GM19468 (cell line): Measurements from ENCODE around the gene FUT8.

ENCODE experiments used
- ATAC-seq: cut with Tn5 transposase; IDR thresholded peaks from one replicate; pipeline ENCODE4 v1.9.1; 2021; ENCODE audit warnings: mild to moderate bottlenecking, moderate library complexity, moderate number of reproducible peaks; ENCODE audit not compliant: unreplicated experiment; ENCODE audit errors: extremely low read depth

Gene FUT8

DNA sequence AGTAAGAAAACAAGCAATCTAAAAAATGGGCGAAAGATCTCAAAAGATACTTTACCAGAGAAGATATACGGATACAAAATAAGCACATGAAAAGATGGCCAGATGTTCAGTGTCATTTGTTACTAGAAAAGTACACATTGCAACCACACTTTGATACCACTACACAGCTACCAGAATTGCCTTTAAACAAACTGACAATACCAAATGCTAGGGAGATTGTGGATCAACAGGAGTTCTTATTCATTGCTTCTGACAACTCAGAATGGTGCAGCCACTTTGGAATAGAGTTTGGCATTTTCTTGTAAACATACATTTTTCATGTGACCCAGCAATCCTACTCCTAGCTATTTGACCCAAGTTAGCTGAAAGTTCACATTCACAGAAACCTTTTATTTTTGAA lies 136.3 kb downstream of the FUT8 start:
- ATAC-seq = no peak

DNA sequence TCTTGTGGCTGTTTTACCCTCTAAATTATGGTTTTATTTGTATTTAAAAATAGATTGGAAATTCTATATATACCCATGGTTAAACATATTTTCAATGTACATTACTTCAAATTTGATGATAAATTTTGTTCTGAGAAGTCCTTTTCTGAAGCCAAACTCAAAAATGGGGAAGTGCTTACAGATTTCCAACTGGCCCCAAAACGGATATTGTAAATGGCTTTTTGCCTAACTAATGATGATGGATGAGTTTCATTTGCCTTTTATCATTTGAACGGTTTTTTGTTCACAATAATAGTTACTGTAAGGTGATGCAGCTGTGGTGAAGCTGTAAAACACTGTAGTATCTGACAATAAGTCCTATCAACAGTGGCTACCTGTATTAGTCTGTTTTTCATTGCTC lies 136.9 kb downstream of the FUT8 start:
- no peak for ATAC-seq

GRCh38 chr14:65550779-65551643 lies 138.5 kb downstream of the FUT8 start:
- ATAC-seq = no peak

GRCh38 chr14:65552724-65553123 lies 140.2 kb downstream of the FUT8 start:
- no peak for ATAC-seq

DNA sequence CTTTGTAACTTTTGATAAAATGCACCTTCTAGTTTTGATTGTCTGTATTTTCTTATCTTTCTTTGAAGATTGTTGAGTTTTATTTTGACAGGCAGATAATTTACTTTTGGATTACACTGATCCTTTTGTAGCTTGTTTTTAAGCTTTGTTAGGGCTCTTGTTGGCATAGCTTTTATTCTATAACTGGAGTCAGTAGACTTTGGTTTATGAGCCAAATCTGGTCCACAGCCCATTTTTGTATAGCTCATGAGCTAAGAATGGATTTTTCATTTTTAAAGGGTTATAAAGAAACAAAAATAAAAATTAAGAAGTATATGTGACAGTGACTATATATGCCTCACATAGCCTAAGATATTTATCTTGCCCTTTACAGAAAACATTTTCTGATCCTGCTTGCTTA lies 142.3 kb downstream of the FUT8 start:
- no peak for ATAC-seq

GRCh38 chr14:65555358-65555757 lies 142.8 kb downstream of the FUT8 start:
- ATAC-seq = no peak

- ATAC-seq = no peak
Observed at GRCh38 chr14:65558363-65558762, 145.8 kb downstream of the FUT8 start.

- no peak for ATAC-seq
Observed at GRCh38 chr14:65560340-65561027, 148.0 kb downstream of the FUT8 start.

DNA sequence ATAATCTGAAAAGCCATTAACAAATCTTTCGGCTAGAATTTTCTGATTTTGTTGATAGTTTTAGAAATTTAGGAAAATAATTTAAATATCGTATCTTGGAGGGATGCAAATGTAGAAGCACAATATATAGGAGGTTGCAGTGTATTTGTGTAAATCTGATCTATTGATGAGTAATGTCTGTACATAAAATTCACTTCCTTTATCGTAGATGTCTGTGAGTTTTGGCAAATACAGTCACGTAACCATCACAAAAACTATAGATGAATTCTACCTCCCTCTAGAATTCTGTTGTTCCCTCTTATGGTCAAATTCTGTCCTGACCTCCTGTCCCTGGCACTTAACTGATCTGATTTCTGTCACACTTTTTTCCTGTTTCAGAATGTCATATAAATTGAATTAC lies 151.8 kb downstream of the FUT8 start:
- ATAC-seq = no peak

- ATAC-seq = no peak
Observed at GRCh38 chr14:65565948-65566347, 153.4 kb downstream of the FUT8 start.

GRCh38 chr14:65566820-65567522 lies 154.4 kb downstream of the FUT8 start:
- no peak for ATAC-seq

- no peak for ATAC-seq
Observed at GRCh38 chr14:65574611-65575010, 162.1 kb downstream of the FUT8 start.

DNA sequence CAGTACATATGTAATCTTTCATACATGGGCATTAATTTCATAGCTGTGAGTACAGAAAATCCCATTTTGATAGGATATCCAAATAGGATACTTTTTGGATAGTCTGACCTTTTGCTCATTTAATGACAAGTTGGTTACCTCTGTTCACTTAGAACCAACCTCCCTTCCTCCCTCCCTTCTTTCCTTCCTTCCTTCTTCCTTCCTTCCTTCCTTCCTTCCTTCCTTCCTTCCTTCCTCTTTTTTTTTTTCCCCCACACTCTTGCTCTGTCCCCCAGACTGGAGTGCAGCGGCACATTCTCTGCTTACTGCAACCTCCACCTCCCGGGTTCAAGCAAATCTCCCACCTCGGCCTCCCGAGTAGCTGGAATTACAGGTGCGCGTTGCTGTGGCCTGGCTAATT lies 162.9 kb downstream of the FUT8 start:
- no peak for ATAC-seq

- ATAC-seq = no peak
Observed at GRCh38 chr14:65580973-65581372, 168.4 kb downstream of the FUT8 start.

DNA sequence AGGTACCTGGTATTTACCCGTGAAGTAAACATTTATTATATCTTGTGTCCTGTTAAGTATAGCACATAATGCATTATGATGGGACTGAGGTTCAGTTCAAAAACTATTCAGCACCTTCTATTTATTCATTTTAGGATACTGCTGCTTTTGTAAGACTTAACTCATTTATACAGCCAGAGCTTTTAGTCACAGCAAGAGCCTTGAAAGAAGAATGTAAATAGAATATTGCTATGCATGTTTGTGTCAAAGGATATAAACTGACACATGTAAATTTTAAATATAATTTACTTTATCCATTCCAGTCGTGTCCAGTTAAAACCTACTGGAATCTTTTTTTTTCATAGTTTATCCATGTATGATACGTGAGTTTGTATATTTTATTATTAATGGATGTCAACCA lies 168.8 kb downstream of the FUT8 start:
- ATAC-seq = no peak

DNA sequence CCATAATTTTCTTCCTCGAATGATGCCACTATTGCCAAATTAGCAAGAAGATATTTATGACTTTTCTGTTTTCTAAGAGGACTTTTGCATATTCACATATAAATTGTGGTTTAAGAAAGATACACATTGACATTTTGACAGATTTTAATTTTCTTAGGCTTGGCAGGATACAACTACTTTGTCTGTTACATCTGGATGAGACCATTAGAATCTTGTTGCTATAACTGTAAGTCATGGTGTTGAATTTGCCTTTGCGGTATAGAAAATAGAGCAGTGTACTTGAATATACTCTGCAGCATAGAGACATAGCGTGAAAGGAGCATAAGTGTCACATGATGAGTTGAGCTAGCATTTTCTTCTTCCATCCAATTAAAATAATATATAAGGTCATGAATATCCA lies 169.3 kb downstream of the FUT8 start:
- no peak for ATAC-seq

- ATAC-seq = no peak
Observed at GRCh38 chr14:65585216-65585615, 172.7 kb downstream of the FUT8 start.

- no peak for ATAC-seq
Observed at GRCh38 chr14:65588426-65589140, 176.1 kb downstream of the FUT8 start.

DNA sequence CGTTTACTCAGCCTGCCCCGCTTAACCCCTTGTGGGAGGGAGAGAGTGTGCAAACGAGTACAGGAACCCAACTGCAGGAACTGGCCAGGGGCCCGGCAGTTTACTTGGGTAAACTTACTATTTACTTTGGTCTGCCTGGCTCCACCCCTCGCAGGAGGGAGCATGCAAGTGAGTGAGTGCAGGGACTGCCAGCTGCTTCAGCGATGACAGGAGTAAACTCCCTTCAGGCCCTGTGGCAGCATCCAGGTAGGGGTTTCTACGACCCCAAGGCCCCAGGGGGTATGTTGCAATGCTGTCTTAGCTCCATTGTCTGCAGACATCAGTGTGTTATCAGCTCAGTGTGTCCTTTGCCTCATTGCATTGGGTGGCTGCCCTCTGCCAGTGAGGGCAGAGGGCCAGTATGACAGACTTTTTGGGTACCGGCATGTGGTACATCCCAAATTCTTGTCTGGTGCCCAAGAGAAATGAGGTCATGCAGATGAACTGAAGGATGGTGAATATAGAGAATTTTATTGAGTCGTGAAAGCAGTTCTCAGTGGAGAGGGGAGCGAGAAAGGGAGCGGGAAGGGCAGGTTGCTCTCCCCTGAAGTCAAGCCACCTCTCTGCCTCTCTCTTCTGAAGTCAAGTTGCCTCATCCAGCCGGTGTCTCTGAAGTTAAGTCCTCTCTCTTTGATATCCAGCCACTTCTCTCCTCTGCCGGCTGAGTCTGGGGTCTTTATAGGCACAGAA lies 181.8 kb downstream of the FUT8 start:
- ATAC-seq = no peak

- no peak for ATAC-seq
Observed at GRCh38 chr14:65594882-65595237, 182.3 kb downstream of the FUT8 start.
